HFFc6 (cell line): ENCODE results near the gene TAF1L. TPM values are rescaled to one million over a fixed set of nuclear protein-coding genes. Genes with fewer than 3 reads are reported as not detected.

Experiments
- DNase-seq: peaks from one replicate; pipeline ENCODE4 v3.0.0-alpha.2; 2018
- H3K27ac Mint-ChIP-seq: 2 replicates; pipeline ENCODE4 v1.8.0; 2020; ENCODE audit warnings: mild to moderate bottlenecking, mixed read lengths
- H3K27me3 Mint-ChIP-seq: 2 replicates; pipeline ENCODE4 v1.8.0; 2021; ENCODE audit warnings: mild to moderate bottlenecking, moderate library complexity, mixed read lengths; ENCODE audit not compliant: insufficient read depth
- H3K36me3 Mint-ChIP-seq: 2 replicates; pipeline ENCODE4 v1.8.0; 2021; ENCODE audit warnings: low read depth, mixed read lengths
- H3K4me1 Mint-ChIP-seq: 2 replicates; pipeline ENCODE4 v1.8.0; 2020; ENCODE audit warnings: low read depth, mixed read lengths
- H3K4me3 Mint-ChIP-seq: 2 replicates; pipeline ENCODE4 v1.8.0; 2020; ENCODE audit warnings: mild to moderate bottlenecking, moderate library complexity, mixed read lengths
- H3K9me3 Mint-ChIP-seq: 2 replicates; pipeline ENCODE4 v1.8.0; 2020; ENCODE audit warnings: mild to moderate bottlenecking, mixed read lengths
- CTCF ChIP-seq: fragments of 200-600 bp; sonication (generic); IDR thresholded peaks from 2 replicates; pipeline ENCODE4 v1.5.0; 2021; ENCODE audit warnings: antibody characterized with exemption, mild to moderate bottlenecking
- total RNA-seq, 6 experiments: library from RNA; stranded (reverse); fragmentation: NEBNext Ultra II Directional; extraction: Animal tissue kit (Norgen Biotek cat#: 25700); gene quantifications; 2 replicates in 1 of 6; 3 replicates in 5 of 6; pipeline ENCODE4 v1.2.3, GENCODE V29; 2021

The TAF1L gene
- total RNA-seq, 6 experiments from 2014 or later, result not detected

DNA sequence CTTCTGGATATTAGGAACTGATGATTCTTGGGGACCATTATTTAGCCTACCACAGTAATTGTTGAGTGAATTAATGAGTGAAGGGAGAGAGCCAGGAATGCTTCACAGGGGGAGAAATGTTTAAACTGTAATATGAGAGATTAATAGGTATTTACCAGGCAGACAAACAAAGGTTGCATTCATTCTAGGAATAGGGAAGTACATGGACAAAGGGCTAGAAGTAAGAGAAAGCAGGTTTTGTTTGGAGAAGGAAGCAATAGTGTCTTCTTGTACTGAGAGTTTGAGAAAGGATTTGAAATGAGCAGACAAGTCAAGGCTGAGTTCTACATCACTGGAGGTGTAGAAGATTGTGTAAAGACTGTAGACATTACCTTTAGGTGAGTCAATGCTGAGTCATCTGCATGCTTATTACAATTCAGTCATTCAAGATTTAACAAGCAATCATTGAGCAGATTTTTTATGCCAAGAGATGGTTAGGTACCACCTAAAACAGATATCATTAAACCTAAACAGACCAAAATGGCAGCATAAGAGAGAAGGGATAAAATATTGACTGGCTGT lies 8.0 kb downstream of the TAF1L start:
- Mint-ChIP-seq H3K9me3 (no peaks in the 10 kb centered on the region), H3K4me1 (no peaks in the 10 kb centered on the region), H3K27ac (no peak overlapping the region), H3K4me3 (no peak overlapping the region), H3K36me3 (no peaks in the 10 kb centered on the region), H3K27me3 (no peaks in the 10 kb centered on the region; the same call in 1 of the 2 replicates)
- TF ChIP-seq CTCF, result no peak
- no peak for DNase-seq

- Mint-ChIP-seq H3K9me3 (no peaks in the 10 kb centered on the region), H3K4me3 (no peak overlapping the region), H3K36me3 (no peaks in the 10 kb centered on the region), H3K27ac (no peak overlapping the region), H3K4me1 (no peaks in the 10 kb centered on the region), H3K27me3 (peaks cover 5% of the 10 kb centered on the region)
- TF ChIP-seq CTCF, result no peak
- DNase-seq, result no peak
Observed at GRCh38 chr9:32625320-32625719, 10.1 kb downstream of the TAF1L start.

DNA sequence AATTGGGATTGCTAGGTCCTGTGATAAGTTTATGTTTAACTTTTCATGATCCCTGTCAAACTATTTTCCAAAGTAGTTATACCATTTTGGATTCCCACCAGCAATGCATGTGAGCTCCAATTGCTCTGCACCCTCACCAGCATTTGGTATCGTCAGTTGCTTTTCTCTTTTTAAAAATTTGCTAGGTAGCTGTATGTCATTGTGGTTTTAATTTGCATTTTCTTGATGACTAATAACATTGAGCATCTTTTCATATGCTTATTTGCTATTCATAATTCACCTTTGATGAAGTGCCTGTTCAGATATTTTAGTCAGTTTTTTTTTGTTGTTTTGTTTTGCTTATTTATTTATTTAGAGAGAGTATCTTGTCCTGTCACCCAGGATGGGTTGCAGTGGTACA lies 12.5 kb downstream of the TAF1L start:
- no peaks in the 10 kb centered on the region for H3K4me1 Mint-ChIP-seq
- TF ChIP-seq CTCF, result no peak
- no peaks in the 10 kb centered on the region for H3K36me3 Mint-ChIP-seq
- H3K9me3 Mint-ChIP-seq, result no peaks in the 10 kb centered on the region
- no peak for DNase-seq
- H3K27ac Mint-ChIP-seq, result no peak overlapping the region
- peaks cover 8% of the 10 kb centered on the region for H3K27me3 Mint-ChIP-seq
- no peak overlapping the region for H3K4me3 Mint-ChIP-seq

DNA sequence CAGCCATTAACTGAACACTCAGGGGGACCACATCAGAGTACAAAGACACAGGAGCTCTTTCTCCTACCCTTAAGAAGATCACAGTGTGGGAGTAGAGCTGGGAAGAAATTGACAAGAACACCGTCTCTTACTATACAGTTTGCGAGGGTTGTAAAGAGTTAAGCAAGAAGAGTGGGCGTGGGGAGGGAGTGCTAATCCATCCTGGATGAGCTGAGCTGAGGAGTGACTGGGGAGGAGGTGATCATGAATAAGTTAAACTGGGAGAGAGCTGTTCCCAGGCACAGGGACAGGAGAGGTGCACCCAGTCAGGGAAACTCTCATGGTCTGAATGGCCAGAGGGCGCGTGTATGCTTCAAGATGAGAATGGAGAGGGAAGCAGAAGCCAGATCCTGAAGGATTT lies 17.2 kb downstream of the TAF1L start:
- H3K9me3 Mint-ChIP-seq, result no peaks in the 10 kb centered on the region
- no peak for TF ChIP-seq CTCF

GRCh38 chr9:32606811-32607210 lies 28.7 kb downstream of the TAF1L start:
- no peak for DNase-seq
- TF ChIP-seq CTCF, result no peak
- no peaks in the 10 kb centered on the region for H3K9me3 Mint-ChIP-seq
- peaks cover 8% of the 10 kb centered on the region; the same call in 1 of the 2 replicates for H3K4me1 Mint-ChIP-seq
- no peaks in the 10 kb centered on the region for H3K36me3 Mint-ChIP-seq
- no peak overlapping the region for H3K27ac Mint-ChIP-seq
- H3K27me3 Mint-ChIP-seq, result peaks cover 4% of the 10 kb centered on the region
- H3K4me3 Mint-ChIP-seq, result no peak overlapping the region

More for the DNA sequence above, 17.2 kb downstream of the TAF1L start:
- peaks cover 10% of the 10 kb centered on the region for H3K27me3 Mint-ChIP-seq
- H3K4me3 Mint-ChIP-seq, result no peak overlapping the region
- DNase-seq, result no peak
- no peak overlapping the region for H3K27ac Mint-ChIP-seq
- no peaks in the 10 kb centered on the region for H3K36me3 Mint-ChIP-seq
- H3K4me1 Mint-ChIP-seq, result no peaks in the 10 kb centered on the region
